Activated naive CD4-positive, alpha-beta T cell treated with anti-CD3 and anti-CD28 coated beads, Interleukin-2, amount 10 ng/mL, durations not matched to agents 7 days and 5 days (primary cell): Measurements from ENCODE around the gene MVD.
A peak's percentile ranks its signal among the peaks of the same experiment; 100 is the strongest.

ENCODE experiments used
- CTCF ChIA-PET: fragments of 350-600 bp; sonication (Branson Sonifier 250); formaldehyde crosslinking; loops from one replicate; lab custom pipeline; 2021; ENCODE audit warnings: antibody characterized with exemption; lab: Charles Lee
- DNase-seq: peaks from one replicate; pipeline ENCODE4 v3.0.0-alpha.2; 2020
- H3K27ac Mint-ChIP-seq: one replicate; pipeline ENCODE4 v1.8.0; 2021; ENCODE audit warnings: mild to moderate bottlenecking, moderate library complexity, mixed read lengths
- H3K27me3 Mint-ChIP-seq: one replicate; pipeline ENCODE4 v1.8.0; 2021; ENCODE audit warnings: mild to moderate bottlenecking, mixed read lengths
- H3K36me3 Mint-ChIP-seq: one replicate; pipeline ENCODE4 v1.8.0; 2021; ENCODE audit warnings: mixed read lengths
- H3K4me1 Mint-ChIP-seq: one replicate; pipeline ENCODE4 v1.8.0; 2021; ENCODE audit warnings: mixed read lengths
- H3K4me3 Mint-ChIP-seq: one replicate; pipeline ENCODE4 v1.8.0; 2021; ENCODE audit warnings: mild to moderate bottlenecking, moderate library complexity, mixed read lengths
- H3K9me3 Mint-ChIP-seq: one replicate; pipeline ENCODE4 v1.8.0; 2021; ENCODE audit warnings: mixed read lengths

Gene MVD

DNA sequence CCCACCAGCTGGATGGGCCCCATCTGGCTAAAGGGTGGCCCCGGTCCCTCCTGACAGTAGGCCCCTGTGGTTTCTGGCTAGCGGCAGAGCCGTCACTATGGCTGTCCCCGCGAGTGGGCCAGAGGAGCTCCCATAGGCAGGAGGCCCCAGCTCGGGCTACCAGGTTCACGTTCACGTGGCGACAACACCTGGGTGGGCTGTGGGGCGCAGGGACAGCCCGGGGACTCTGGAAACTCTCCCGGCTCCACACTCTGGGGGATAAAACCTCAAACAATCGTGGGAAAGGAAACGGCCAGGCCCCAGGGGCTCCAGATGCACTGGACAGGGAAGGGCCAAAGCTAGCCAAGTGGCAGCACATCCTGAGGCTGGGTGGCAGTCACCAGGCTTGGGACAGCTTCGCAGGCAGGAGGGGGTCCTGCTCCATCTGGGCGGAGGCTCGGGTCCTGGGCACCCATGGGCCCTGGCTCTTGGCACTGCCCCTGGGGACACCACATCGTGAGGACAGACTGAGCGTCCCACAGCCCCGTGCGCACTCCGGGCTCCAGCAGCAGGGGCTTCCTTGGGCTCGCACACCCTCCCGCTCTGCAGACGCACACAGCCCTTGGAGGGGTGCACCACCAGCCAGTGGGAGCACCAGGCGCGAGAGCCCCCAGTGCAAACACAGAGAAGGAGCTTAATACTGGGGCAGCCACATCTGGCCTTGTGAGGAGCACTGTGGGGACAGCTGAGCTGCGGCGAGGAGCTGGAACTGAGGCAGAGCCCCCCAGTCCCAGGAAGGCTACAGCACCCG lies 38.9 kb upstream of the MVD start:
- Mint-ChIP-seq H3K4me1 (peaks cover 54% of the 10 kb centered on the region), H3K36me3 (peaks cover 66% of the 10 kb centered on the region)

DNA sequence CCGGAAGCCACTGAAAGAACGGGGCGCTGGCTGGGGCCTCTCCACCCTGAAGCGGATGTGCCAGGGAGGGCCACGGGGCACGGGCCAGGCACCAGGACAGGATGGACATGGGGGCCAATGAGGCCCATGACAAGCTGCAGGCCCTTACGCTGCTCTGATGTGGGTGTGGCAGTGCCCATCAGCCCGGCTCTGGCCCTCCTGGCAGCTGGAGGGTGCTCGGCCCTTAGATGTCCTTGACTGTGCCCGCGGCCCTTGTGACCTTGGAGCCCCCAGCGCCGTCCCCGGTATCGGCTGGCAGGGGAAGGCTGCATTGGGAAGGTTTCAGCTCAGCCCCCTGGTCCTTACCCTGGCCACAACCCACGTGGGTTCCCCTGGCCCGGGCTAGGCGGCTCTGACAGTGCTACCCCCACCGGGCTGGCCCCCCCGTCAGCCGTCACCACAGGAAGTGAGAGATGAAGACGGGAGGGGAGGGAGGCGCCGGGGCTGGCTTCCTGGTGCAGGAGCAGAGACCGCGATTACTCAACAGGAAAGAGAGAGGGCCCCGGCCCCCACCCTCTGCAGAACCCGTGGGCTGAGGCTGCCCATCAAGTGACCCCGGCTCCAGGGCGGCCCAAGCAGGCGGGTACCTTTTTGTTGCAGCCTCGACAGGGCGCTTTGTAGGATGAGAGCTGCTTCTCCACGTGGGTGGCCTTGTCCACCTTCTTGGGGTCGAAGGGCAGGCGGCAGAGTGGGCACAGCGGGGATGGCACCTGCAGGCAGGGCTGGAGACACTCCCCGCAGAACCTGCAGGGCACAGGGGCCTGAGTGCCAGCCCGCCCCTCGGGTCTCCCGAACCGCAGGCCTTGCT lies 38.0 kb upstream of the MVD start:
- Mint-ChIP-seq H3K36me3 (peaks cover 68% of the 10 kb centered on the region), H3K4me1 (peaks cover 58% of the 10 kb centered on the region), H3K9me3 (no peaks in the 10 kb centered on the region), H3K27ac (peak overlapping the region; percentile 99), H3K4me3 (peak overlapping the region; percentile 94), H3K27me3 (no peaks in the 10 kb centered on the region)
- peak; percentile 98 for DNase-seq
- CTCF ChIA-PET, result interaction anchor here (0.8 to 2.6 kb wide), 5 partner anchors 16 to 130 kb away, joined by 3 to 9 read pairs (median 5); no protein-coding TSS in a partner anchor

More for the DNA sequence above, 38.9 kb upstream of the MVD start:
- peak overlapping the region; percentile 94 for H3K4me3 Mint-ChIP-seq
- H3K9me3 Mint-ChIP-seq, result no peaks in the 10 kb centered on the region
- CTCF ChIA-PET, result interaction anchor here (1.4 to 2.6 kb wide), 3 partner anchors 20 to 36 kb away, joined by 4 to 9 read pairs (median 7); no protein-coding TSS in a partner anchor
- no peaks in the 10 kb centered on the region for H3K27me3 Mint-ChIP-seq
- H3K27ac Mint-ChIP-seq, result peak overlapping the region; percentile 99
- DNase-seq, result peak; percentile 41

- CTCF ChIA-PET, result interaction anchor here (0.8 to 2.6 kb wide), 3 partner anchors 15 to 129 kb away, joined by 3 to 7 read pairs (median 5); no protein-coding TSS in a partner anchor
- Mint-ChIP-seq H3K27me3 (no peaks in the 10 kb centered on the region), H3K9me3 (no peaks in the 10 kb centered on the region), H3K4me3 (peak overlapping the region; percentile 94), H3K4me1 (peaks cover 58% of the 10 kb centered on the region), H3K27ac (peak overlapping the region; percentile 99), H3K36me3 (peaks cover 65% of the 10 kb centered on the region)
- no peak for DNase-seq
Measured at GRCh38 chr16:88700322-88700635, 37.4 kb upstream of the MVD start.

- H3K27me3 Mint-ChIP-seq, result no peaks in the 10 kb centered on the region
- no peak overlapping the region for H3K4me3 Mint-ChIP-seq
- H3K9me3 Mint-ChIP-seq, result no peaks in the 10 kb centered on the region
- H3K27ac Mint-ChIP-seq, result no peak overlapping the region
- H3K36me3 Mint-ChIP-seq, result peaks cover 61% of the 10 kb centered on the region
- DNase-seq, result no peak
- CTCF ChIA-PET, result no interaction called here
- H3K4me1 Mint-ChIP-seq, result peaks cover 57% of the 10 kb centered on the region
Measured at GRCh38 chr16:88699180-88699579, 36.3 kb upstream of the MVD start.

GRCh38 chr16:88698646-88699045 lies 35.8 kb upstream of the MVD start:
- peaks cover 58% of the 10 kb centered on the region for H3K4me1 Mint-ChIP-seq
- peak overlapping the region; percentile 71 for H3K27ac Mint-ChIP-seq
- H3K36me3 Mint-ChIP-seq, result peaks cover 56% of the 10 kb centered on the region
- no peak overlapping the region for H3K4me3 Mint-ChIP-seq
- no peaks in the 10 kb centered on the region for H3K9me3 Mint-ChIP-seq
- no peak for DNase-seq
- CTCF ChIA-PET, result interaction anchor here (0.6 kb wide), 1 partner anchor 519 kb away, joined by 3 read pairs; the partner anchor contains the start of gene ZNF778
- H3K27me3 Mint-ChIP-seq, result no peaks in the 10 kb centered on the region

GRCh38 chr16:88697831-88698615 lies 35.1 kb upstream of the MVD start:
- peak; percentile 55 for DNase-seq
- peaks cover 60% of the 10 kb centered on the region for H3K4me1 Mint-ChIP-seq
- H3K9me3 Mint-ChIP-seq, result no peaks in the 10 kb centered on the region
- CTCF ChIA-PET, result interaction anchor here (0.6 kb wide), 1 partner anchor 520 kb away, joined by 3 read pairs; the partner anchor contains the start of gene ZNF778
- H3K36me3 Mint-ChIP-seq, result peaks cover 50% of the 10 kb centered on the region
- no peak overlapping the region for H3K4me3 Mint-ChIP-seq
- peak overlapping the region; percentile 71 for H3K27ac Mint-ChIP-seq
- H3K27me3 Mint-ChIP-seq, result no peaks in the 10 kb centered on the region

GRCh38 chr16:88697116-88697830 lies 34.4 kb upstream of the MVD start:
- DNase-seq, result no peak
- CTCF ChIA-PET, result no interaction called here
- H3K4me3 Mint-ChIP-seq, result no peak overlapping the region
- H3K27me3 Mint-ChIP-seq, result no peaks in the 10 kb centered on the region
- H3K36me3 Mint-ChIP-seq, result peaks cover 43% of the 10 kb centered on the region
- peaks cover 64% of the 10 kb centered on the region for H3K4me1 Mint-ChIP-seq
- no peaks in the 10 kb centered on the region for H3K9me3 Mint-ChIP-seq
- H3K27ac Mint-ChIP-seq, result peak overlapping the region; percentile 76

DNA sequence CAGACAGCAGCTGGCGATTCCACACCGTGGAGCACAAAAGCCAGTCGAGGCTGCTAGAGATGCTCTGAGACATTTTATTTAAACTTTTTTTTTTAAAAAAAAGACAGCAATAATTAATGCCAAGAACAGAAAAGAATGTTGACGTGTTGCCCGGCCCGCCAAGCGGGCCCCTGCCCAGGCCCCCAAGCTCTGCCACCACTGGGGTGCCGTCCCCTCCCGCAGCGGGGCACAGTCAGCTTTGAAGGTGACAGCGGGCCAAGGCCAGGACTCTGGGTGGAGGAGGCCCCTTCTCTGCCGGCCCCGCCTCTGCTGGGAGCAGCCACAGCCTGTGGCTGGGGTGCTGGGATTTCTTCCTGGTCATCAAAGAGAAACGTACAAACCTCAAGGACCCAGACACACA lies 33.5 kb upstream of the MVD start:
- Mint-ChIP-seq H3K36me3 (peaks cover 34% of the 10 kb centered on the region), H3K27ac (peak overlapping the region; percentile 76), H3K9me3 (no peaks in the 10 kb centered on the region), H3K27me3 (no peaks in the 10 kb centered on the region), H3K4me1 (peaks cover 73% of the 10 kb centered on the region), H3K4me3 (no peak overlapping the region)
- DNase-seq, result no peak
- CTCF ChIA-PET, result no interaction called here

- peaks cover 30% of the 10 kb centered on the region for H3K36me3 Mint-ChIP-seq
- H3K4me1 Mint-ChIP-seq, result peaks cover 75% of the 10 kb centered on the region
Measured at GRCh38 chr16:88695753-88696152, 32.9 kb upstream of the MVD start.

DNA sequence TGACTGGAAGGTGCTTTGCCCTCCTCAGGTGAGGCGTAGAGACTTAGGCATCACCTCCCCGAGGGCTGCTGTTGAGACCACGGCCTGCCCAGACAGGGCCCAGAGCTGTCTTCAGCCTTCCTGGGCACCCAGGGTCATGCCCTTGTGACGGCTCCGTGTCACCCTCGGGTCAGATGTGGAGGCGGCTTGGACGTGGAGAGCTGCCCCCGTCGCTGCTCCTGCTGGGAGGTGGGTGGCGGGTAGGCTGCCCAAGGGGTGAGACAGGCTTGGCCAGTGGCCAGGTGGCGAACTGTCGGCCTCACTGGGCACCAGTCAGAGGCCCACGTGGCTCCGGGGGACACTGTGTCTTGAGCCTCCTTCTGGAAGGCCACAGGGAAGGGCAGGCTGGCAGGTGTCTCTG lies 32.3 kb upstream of the MVD start:
- H3K27me3 Mint-ChIP-seq, result no peaks in the 10 kb centered on the region
- CTCF ChIA-PET, result no interaction called here

More at GRCh38 chr16:88695753-88696152, 32.9 kb upstream of the MVD start:
- Mint-ChIP-seq H3K27me3 (no peaks in the 10 kb centered on the region), H3K4me3 (no peak overlapping the region), H3K27ac (no peak overlapping the region), H3K9me3 (no peaks in the 10 kb centered on the region)
- no peak for DNase-seq
- CTCF ChIA-PET, result no interaction called here

DNA sequence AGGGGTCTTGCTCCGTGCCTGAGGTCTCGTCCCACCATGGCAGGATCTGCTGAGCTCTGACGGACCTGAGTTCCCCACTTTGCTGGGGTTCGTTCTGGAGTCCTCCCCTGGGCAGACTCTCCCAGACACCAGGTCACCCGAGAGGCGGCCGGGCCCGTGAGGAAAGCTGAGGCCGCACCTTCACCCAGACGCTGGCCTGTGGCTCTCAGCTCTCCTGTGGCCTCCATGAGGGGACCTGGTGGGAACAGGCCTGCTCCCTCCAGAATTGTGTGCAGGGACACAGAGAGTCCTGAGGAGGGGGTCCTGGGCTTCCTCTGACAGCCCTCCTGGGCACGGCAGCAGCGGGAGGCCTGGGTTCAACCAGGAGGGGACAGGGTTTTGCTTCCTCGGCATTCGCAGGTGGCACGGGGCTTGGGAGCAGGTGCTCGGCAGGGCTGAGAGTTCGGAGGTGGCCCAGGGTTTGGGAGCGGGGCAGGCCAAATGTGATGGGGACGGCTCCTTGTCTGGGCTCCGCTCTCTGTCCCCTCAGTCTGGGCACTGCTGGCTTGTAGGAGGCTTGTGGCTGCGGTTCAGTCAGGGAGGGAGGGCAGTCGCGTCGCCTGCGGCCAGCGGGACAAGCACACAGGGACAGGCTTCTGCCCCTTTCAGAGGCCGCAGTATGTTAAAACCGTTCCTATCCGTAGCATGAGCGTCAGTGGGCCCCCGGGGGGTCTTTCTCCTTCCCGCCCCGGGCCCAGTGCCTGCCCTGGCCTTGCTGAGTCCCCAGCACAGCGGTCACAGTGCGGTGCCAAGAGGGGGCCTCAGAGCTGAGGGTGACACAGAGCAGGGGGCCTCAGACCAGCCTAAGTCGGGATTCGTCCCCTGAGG lies 31.6 kb upstream of the MVD start:
- Mint-ChIP-seq H3K4me3 (no peak overlapping the region), H3K27me3 (no peaks in the 10 kb centered on the region), H3K36me3 (peaks cover 18% of the 10 kb centered on the region), H3K4me1 (peaks cover 75% of the 10 kb centered on the region), H3K27ac (peak overlapping the region; percentile 85), H3K9me3 (no peaks in the 10 kb centered on the region)
- CTCF ChIA-PET, result no interaction called here
- no peak for DNase-seq

More for the DNA sequence above, 32.3 kb upstream of the MVD start:
- Mint-ChIP-seq H3K36me3 (peaks cover 26% of the 10 kb centered on the region), H3K4me3 (no peak overlapping the region), H3K4me1 (peaks cover 75% of the 10 kb centered on the region), H3K9me3 (no peaks in the 10 kb centered on the region), H3K27ac (no peak overlapping the region)
- no peak for DNase-seq

DNA sequence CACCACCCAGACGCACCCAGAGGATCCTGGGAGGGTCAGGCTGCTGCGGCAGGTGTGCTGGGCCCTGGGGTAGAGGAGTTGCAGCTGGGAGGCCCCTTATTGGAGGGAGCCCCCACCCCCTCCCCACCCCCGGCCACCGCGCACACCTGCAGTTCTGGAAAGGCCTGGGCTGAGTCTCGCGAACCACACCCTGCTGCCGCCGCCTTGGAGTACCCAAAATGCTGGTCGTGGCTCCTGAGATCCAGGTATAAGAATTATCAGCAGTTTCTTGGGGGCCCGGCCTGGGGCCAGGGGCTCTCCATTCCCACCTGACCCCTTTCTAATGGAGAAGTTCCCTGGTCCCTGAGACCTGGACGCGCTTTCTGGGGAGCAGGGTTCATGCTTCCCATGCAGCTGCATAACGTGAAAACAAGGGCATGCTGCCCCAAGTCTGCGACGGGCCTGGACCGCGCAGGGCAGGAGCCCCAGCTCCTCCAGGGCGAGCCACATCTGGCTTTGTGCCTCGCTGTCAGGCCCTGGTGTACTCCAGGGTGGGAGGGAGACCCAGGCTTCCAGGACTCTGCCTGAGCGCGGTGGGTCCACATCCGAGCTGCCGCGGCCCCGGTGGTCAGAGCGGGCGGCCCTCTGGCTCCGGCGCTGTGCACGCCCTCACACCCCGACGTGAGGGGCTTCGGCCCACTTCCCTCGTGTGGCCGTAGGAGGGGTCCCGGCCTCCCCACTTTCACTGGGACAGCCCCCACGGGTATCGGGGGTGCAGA lies 30.7 kb upstream of the MVD start:
- DNase-seq, result no peak
- Mint-ChIP-seq H3K4me1 (peaks cover 83% of the 10 kb centered on the region), H3K27ac (peak overlapping the region; percentile 93), H3K9me3 (no peaks in the 10 kb centered on the region), H3K36me3 (peaks cover 18% of the 10 kb centered on the region), H3K27me3 (peaks cover 2% of the 10 kb centered on the region), H3K4me3 (no peak overlapping the region)
- CTCF ChIA-PET, result interaction anchor here (0.8 kb wide), 1 partner anchor 1231 kb away, joined by 3 read pairs; no protein-coding TSS in a partner anchor
